ENCODE data around the gene ERAL1.
A peak's percentile ranks its signal among the peaks of the same experiment; 100 is the strongest.

Gene ERAL1

GRCh38 chr17:28854457-28855335 lies at the start of gene ERAL1:
ERAL1 (plus strand) TSS chr17:28855016; CDS start chr17:28855035, 19 bp downstream.
- Histone ChIP-seq H3K27ac (ENCODE audit: low read length) (peak within 1 kb of the TSS; percentile 81), H3K27me3 (ENCODE audit: low read depth, low read length) (no peaks in the 10 kb centered on the region), H3K36me3 (ENCODE audit: control insufficient read depth in 1 of 2, insufficient read depth in 2 of 2, low read length in 2 of 2) (peaks cover 16 to 22% of the 10 kb centered on the region in 2 donors), H3K4me1 (ENCODE audit: control insufficient read depth in 1 of 2, insufficient read depth in 2 of 2, low read length in 2 of 2) (peaks cover 4 to 14% of the 10 kb centered on the region in 2 donors), H3K4me3 (ENCODE audit: low read depth in 1 of 2, low read length in 2 of 2) (peak within 1 kb of the TSS; percentile 97 to 98), H3K9me3 (ENCODE audit: control insufficient read depth in 1 of 2, low read length in 2 of 2) (no peaks in the 10 kb centered on the region)

GRCh38 chr17:28807925-28808634 lies 46.7 kb upstream of the ERAL1 start:
- Histone ChIP-seq H3K27ac (ENCODE audit: low read length) (peak overlapping the region; percentile 78), H3K4me1 (ENCODE audit: control insufficient read depth in 1 of 2, insufficient read depth in 2 of 2, low read length in 2 of 2) (peaks cover 0 to 27% of the 10 kb centered on the region in 2 donors), H3K9me3 (ENCODE audit: control insufficient read depth in 1 of 2, low read length in 2 of 2) (no peaks in the 10 kb centered on the region), H3K4me3 (ENCODE audit: low read depth in 1 of 2, low read length in 2 of 2) (no peak overlapping the region), H3K27me3 (ENCODE audit: low read depth, low read length) (no peaks in the 10 kb centered on the region), H3K36me3 (ENCODE audit: control insufficient read depth in 1 of 2, insufficient read depth in 2 of 2, low read length in 2 of 2) (peaks cover 0 to 8% of the 10 kb centered on the region in 2 donors)

GRCh38 chr17:28810437-28810836 lies 44.4 kb upstream of the ERAL1 start:
- H3K27ac ChIP-seq (ENCODE audit: low read length) = no peak overlapping the region
- no peaks in the 10 kb centered on the region for H3K9me3 ChIP-seq (ENCODE audit: control insufficient read depth in 1 of 2, low read length in 2 of 2)
- H3K4me3 ChIP-seq (ENCODE audit: low read depth in 1 of 2, low read length in 2 of 2) = no peak overlapping the region
- no peaks in the 10 kb centered on the region for H3K27me3 ChIP-seq (ENCODE audit: low read depth, low read length)
- peaks cover 0 to 27% of the 10 kb centered on the region in 2 donors for H3K4me1 ChIP-seq (ENCODE audit: control insufficient read depth in 1 of 2, insufficient read depth in 2 of 2, low read length in 2 of 2)
- peaks cover 0 to 5% of the 10 kb centered on the region in 2 donors for H3K36me3 ChIP-seq (ENCODE audit: control insufficient read depth in 1 of 2, insufficient read depth in 2 of 2, low read length in 2 of 2)

GRCh38 chr17:28811651-28812090 lies 43.1 kb upstream of the ERAL1 start:
- Histone ChIP-seq H3K4me3 (ENCODE audit: low read depth in 1 of 2, low read length in 2 of 2) (peak overlapping the region; percentile 83 to 89), H3K4me1 (ENCODE audit: control insufficient read depth in 1 of 2, insufficient read depth in 2 of 2, low read length in 2 of 2) (peaks cover 0 to 25% of the 10 kb centered on the region in 2 donors), H3K27me3 (ENCODE audit: low read depth, low read length) (no peaks in the 10 kb centered on the region), H3K9me3 (ENCODE audit: control insufficient read depth in 1 of 2, low read length in 2 of 2) (no peaks in the 10 kb centered on the region), H3K27ac (ENCODE audit: low read length) (peak overlapping the region; percentile 74), H3K36me3 (ENCODE audit: control insufficient read depth in 1 of 2, insufficient read depth in 2 of 2, low read length in 2 of 2) (peaks cover 0 to 5% of the 10 kb centered on the region in 2 donors)

GRCh38 chr17:28812091-28812747 lies 42.6 kb upstream of the ERAL1 start:
- Histone ChIP-seq H3K27ac (ENCODE audit: low read length) (peak overlapping the region; percentile 76), H3K36me3 (ENCODE audit: control insufficient read depth in 1 of 2, insufficient read depth in 2 of 2, low read length in 2 of 2) (peaks cover 0 to 5% of the 10 kb centered on the region in 2 donors), H3K4me1 (ENCODE audit: control insufficient read depth in 1 of 2, insufficient read depth in 2 of 2, low read length in 2 of 2) (peaks cover 0 to 20% of the 10 kb centered on the region in 2 donors), H3K4me3 (ENCODE audit: low read depth in 1 of 2, low read length in 2 of 2) (peak overlapping the region; percentile 83 to 89), H3K27me3 (ENCODE audit: low read depth, low read length) (no peaks in the 10 kb centered on the region), H3K9me3 (ENCODE audit: control insufficient read depth in 1 of 2, low read length in 2 of 2) (no peaks in the 10 kb centered on the region)

- H3K4me1 ChIP-seq (ENCODE audit: control insufficient read depth in 1 of 2, insufficient read depth in 2 of 2, low read length in 2 of 2) = peaks cover 0 to 14% of the 10 kb centered on the region in 2 donors
- H3K27ac ChIP-seq (ENCODE audit: low read length) = peak overlapping the region; percentile 76
- H3K27me3 ChIP-seq (ENCODE audit: low read depth, low read length) = no peaks in the 10 kb centered on the region
- H3K36me3 ChIP-seq (ENCODE audit: control insufficient read depth in 1 of 2, insufficient read depth in 2 of 2, low read length in 2 of 2) = peaks cover 0 to 5% of the 10 kb centered on the region in 2 donors
- H3K4me3 ChIP-seq (ENCODE audit: low read depth in 1 of 2, low read length in 2 of 2) = peak overlapping the region; percentile 83 to 89
- H3K9me3 ChIP-seq (ENCODE audit: control insufficient read depth in 1 of 2, low read length in 2 of 2) = no peaks in the 10 kb centered on the region
Observed at GRCh38 chr17:28812748-28813377, 42.0 kb upstream of the ERAL1 start.

- H3K36me3 ChIP-seq (ENCODE audit: control insufficient read depth in 1 of 2, insufficient read depth in 2 of 2, low read length in 2 of 2) = no peaks in the 10 kb centered on the region
- H3K4me3 ChIP-seq (ENCODE audit: low read depth in 1 of 2, low read length in 2 of 2) = no peak overlapping the region
- no peaks in the 10 kb centered on the region for H3K4me1 ChIP-seq (ENCODE audit: control insufficient read depth in 1 of 2, insufficient read depth in 2 of 2, low read length in 2 of 2)
- no peaks in the 10 kb centered on the region for H3K9me3 ChIP-seq (ENCODE audit: control insufficient read depth in 1 of 2, low read length in 2 of 2)
- no peaks in the 10 kb centered on the region for H3K27me3 ChIP-seq (ENCODE audit: low read depth, low read length)
- no peak overlapping the region for H3K27ac ChIP-seq (ENCODE audit: low read length)
Observed at GRCh38 chr17:28816540-28816939, 38.3 kb upstream of the ERAL1 start.

GRCh38 chr17:28818819-28819221 lies 36.0 kb upstream of the ERAL1 start:
- Histone ChIP-seq H3K4me3 (ENCODE audit: low read depth in 1 of 2, low read length in 2 of 2) (no peak overlapping the region), H3K4me1 (ENCODE audit: control insufficient read depth in 1 of 2, insufficient read depth in 2 of 2, low read length in 2 of 2) (no peaks in the 10 kb centered on the region), H3K36me3 (ENCODE audit: control insufficient read depth in 1 of 2, insufficient read depth in 2 of 2, low read length in 2 of 2) (no peaks in the 10 kb centered on the region), H3K27me3 (ENCODE audit: low read depth, low read length) (no peaks in the 10 kb centered on the region), H3K9me3 (ENCODE audit: control insufficient read depth in 1 of 2, low read length in 2 of 2) (no peaks in the 10 kb centered on the region), H3K27ac (ENCODE audit: low read length) (no peak overlapping the region)

- no peaks in the 10 kb centered on the region for H3K4me1 ChIP-seq (ENCODE audit: control insufficient read depth in 1 of 2, insufficient read depth in 2 of 2, low read length in 2 of 2)
- H3K27me3 ChIP-seq (ENCODE audit: low read depth, low read length) = no peaks in the 10 kb centered on the region
- no peak overlapping the region for H3K27ac ChIP-seq (ENCODE audit: low read length)
- no peaks in the 10 kb centered on the region for H3K36me3 ChIP-seq (ENCODE audit: control insufficient read depth in 1 of 2, insufficient read depth in 2 of 2, low read length in 2 of 2)
- no peaks in the 10 kb centered on the region for H3K9me3 ChIP-seq (ENCODE audit: control insufficient read depth in 1 of 2, low read length in 2 of 2)
- H3K4me3 ChIP-seq (ENCODE audit: low read depth in 1 of 2, low read length in 2 of 2) = no peak overlapping the region
Observed at GRCh38 chr17:28819582-28819981, 35.2 kb upstream of the ERAL1 start.

- Histone ChIP-seq H3K27me3 (ENCODE audit: low read depth, low read length) (no peaks in the 10 kb centered on the region), H3K36me3 (ENCODE audit: control insufficient read depth in 1 of 2, insufficient read depth in 2 of 2, low read length in 2 of 2) (no peaks in the 10 kb centered on the region), H3K4me1 (ENCODE audit: control insufficient read depth in 1 of 2, insufficient read depth in 2 of 2, low read length in 2 of 2) (no peaks in the 10 kb centered on the region), H3K27ac (ENCODE audit: low read length) (no peak overlapping the region), H3K9me3 (ENCODE audit: control insufficient read depth in 1 of 2, low read length in 2 of 2) (no peaks in the 10 kb centered on the region), H3K4me3 (ENCODE audit: low read depth in 1 of 2, low read length in 2 of 2) (no peak overlapping the region)
Observed at GRCh38 chr17:28827672-28828071, 27.1 kb upstream of the ERAL1 start.
